ENCODE results near the gene HOXC10.
A peak's percentile ranks its signal among the peaks of the same experiment; 100 is the strongest.

HOXC10 gene

DNA sequence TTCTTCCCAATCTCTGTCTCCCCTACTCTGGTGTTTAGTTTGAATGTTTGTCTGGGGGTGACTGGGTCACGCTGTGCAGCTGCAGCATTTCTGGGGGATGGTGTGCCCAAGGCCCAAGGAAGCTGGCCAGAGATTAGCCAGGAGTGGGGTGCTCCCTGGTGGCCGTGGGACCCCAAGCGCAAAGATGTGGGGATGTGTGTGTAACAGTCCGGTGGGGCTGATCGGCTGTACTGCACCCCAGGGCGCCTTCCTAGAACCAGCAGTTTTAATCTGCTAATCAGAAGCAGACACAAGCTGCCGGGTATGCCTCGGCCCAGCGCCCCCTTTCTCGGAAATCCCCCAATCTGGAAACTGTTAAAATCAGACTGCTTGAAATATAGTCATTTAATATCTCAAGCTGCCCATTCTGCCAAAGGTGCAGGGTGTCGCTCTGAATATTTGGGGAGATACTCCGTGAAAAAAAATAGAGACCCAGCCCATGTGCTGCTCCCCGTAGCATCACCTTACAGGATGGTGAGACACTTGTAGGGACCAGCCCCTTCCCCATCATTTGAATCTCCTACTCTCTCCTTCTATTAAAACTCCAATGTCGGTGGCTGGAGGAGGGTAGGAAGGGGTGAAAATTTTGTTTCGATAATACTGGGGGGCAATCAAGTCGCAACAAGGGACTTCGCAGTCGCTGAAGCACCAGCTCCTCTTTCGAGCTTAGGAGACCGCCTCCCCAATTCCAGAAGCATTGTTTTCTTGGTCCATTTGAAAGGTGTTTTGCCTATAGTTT lies 19.3 kb downstream of the HOXC10 start:
- no peak for DNase-seq

DNA sequence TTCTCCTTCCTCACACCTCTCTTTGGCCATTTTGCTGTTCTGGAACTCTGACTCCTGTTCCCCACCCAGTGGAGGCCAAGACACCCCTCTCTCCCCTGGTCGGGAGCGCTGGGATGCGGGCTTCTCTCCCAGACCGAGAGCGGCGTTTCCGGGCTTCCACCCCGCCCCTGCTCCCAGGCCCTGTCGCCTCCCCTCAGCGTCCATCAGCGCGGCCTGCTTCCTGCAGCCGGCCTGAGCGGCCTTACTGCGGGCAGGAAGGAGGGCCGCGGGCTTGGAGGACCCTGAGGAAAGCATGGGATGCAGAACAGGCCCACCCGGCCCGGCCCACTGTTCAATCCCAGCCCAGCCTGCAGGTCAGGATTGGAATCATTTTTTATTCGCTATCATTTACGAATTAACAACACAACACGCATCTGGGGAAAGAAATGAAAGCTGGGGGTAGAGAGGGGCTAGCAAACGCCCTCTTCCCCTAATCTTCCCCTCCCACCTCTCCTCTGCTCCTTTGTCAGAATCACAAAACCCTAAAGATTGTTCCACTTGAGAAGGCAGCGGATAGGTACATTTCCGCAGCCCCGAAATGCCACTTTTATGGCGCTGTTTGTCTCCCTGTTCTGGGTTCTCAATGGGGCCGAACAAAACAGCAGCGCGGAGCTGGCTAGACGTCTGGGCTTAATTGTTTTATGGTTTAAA lies 20.0 kb downstream of the HOXC10 start:
- no peak for DNase-seq

DNA sequence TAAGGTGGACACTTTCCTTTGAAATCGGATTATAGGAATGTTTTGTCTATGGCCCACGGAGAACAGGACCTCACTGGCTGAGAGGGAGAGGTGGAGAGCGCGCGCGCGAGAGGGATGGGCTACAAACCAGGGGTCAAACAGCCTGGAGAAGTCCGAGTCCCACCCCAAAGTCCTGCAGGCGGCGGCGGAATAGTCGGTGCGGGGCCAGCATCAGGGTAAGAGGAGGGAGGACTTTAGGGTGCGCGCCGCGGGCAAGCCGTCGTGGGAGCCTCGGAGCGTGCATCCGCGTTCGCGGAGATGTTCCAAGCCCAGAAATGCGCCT lies 20.5 kb downstream of the HOXC10 start:
- DNase-seq, result no peak

DNA sequence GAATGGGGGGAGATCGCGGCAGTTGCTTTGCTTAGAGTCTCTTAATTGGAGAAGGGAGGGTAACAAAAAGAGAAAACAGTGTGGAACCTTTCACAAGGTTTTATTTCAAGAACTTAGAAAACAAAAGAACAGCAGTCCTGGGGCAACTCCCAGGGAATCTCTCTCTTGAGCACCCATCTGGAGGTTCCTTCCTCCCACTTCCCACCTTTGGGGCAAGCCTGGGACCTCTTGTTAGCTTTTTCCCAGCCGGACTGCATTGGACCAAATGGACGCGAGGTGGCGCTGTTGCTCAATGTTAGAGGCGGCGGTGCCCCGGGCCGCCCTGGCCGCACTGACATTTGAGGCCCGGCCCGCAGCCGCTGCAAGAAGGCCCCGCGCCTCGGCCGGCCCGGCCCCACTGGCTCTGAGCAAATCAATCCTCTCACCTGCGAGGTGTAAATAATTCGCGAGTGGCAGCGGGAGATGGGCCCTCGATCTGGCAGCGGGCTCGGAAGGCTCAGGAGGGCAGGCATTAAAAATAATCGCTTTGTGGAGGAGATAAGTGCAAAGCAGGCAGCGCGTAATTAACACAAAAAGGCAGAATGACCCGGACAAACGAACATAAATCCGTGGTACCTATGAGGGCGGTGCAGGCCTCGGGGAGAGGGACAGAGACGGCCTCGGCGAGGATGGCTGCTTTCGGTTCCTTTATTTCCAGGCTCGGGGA lies 21.1 kb downstream of the HOXC10 start:
- DNase-seq, result peak; percentile 90 to 91

DNA sequence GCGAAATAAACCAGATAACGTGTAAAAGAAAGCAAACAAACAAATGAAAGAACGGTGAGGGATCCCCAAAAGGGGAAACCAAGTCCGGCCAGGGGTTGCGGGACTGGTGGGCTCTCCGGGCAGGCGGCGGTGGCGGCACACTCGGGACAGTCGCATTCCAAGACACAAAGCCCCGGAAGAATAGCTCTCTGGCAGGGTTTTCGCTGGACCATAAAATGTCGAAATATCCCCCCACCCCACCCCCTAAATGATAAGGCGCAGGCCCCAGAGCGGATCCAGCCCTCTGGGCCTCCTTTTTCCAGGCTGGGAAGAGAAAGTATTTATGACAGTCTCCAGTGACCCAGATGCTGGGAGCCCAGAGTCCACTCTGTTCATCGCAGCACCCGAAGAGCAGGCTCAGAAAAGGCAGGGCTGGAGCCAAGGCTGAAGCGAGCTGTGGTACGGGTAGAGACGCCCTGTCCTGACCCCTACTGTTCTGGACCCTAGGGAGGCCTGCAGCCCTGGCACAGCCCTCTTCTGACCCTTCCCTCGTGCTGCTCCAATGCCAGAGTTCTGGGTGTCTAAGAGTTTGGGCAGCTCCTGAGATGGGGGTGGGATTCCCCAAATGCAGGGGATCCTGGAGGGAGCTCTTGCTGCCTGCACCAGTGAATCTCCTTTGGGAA lies 21.7 kb downstream of the HOXC10 start:
- DNase-seq, result no peak

DNA sequence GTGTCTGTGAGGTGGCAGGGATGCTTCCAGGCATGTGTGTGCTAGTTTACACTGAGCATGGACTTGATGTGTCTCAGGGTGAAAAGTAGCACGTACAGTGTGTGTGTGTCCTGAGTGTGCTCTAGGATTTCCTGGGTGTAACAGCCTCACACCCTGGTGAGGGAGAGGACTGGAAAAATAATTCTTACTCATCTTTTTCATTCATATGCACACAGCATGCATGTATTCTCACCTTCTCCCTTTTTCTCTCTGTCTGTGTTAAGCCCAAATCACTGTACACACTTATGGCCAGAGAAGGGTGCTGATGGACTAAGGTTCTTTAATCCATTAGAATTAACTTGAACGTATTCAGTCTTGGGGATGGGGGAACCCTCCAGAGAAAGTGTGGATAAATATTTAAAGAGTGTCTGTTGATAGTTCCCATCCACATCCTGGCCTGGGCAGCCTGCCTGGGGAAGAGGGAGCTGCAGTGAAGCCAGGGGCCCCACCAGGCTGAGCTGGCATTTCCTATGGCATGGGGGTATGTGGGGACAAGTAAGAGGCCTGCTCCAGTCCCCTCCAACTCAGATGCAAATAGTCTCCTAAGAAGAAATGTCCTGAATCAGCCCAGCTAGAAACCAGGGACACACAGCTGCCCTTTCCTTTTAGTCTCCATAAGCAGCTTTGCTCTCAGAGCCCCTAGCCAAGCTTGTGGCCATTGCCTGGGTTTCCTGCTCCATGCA lies 22.8 kb downstream of the HOXC10 start:
- DNase-seq, result no peak

DNA sequence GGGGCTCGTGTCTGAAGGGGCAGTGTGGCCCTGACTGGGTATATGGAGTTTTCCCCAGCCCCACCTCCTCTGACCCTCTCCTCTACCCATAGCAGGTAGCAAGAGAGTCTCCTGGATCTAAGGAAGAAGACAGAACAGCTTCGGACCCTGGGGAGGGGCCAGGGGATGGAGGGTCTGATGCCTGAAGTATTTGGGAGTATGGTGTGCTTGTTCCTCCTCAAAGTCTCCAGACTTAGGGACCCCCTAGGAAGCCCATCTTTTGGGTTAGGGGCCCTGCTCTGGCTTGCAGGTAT lies 23.3 kb downstream of the HOXC10 start:
- DNase-seq, result no peak

DNA sequence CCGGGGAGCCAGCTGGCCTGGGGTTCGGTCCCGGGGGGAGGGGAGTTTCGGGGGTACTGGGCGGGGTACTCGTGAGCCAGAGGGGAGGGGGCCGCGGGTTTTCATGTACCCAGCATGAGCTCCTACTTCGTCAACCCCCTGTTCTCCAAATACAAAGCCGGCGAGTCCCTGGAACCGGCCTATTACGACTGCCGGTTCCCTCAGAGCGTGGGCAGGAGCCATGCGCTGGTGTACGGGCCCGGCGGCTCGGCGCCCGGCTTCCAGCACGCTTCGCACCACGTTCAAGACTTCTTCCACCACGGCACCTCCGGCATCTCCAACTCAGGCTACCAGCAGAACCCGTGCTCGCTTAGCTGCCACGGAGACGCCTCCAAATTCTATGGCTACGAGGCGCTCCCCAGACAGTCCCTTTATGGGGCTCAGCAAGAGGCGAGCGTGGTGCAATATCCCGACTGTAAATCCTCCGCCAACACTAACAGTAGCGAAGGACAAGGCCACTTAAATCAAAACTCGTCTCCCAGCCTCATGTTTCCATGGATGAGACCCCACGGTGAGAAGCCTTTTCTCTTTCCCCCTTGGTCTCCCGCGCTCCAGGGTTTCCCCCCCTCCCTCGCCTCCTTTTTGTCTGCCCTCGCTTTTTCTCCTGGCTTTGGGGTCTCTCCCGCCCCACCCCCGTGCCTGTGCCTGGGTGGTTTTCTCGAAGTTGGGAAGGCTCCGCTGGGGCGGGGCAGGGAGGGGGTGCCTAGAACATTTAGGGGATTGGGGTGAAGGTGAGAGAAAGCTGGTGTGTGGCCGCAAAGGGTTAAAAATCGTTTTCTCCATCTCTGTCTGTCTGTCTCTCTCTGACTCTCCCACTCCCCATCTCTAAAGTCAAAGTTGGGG lies 24.5 kb downstream of the HOXC10 start:
- DNase-seq, result no peak

DNA sequence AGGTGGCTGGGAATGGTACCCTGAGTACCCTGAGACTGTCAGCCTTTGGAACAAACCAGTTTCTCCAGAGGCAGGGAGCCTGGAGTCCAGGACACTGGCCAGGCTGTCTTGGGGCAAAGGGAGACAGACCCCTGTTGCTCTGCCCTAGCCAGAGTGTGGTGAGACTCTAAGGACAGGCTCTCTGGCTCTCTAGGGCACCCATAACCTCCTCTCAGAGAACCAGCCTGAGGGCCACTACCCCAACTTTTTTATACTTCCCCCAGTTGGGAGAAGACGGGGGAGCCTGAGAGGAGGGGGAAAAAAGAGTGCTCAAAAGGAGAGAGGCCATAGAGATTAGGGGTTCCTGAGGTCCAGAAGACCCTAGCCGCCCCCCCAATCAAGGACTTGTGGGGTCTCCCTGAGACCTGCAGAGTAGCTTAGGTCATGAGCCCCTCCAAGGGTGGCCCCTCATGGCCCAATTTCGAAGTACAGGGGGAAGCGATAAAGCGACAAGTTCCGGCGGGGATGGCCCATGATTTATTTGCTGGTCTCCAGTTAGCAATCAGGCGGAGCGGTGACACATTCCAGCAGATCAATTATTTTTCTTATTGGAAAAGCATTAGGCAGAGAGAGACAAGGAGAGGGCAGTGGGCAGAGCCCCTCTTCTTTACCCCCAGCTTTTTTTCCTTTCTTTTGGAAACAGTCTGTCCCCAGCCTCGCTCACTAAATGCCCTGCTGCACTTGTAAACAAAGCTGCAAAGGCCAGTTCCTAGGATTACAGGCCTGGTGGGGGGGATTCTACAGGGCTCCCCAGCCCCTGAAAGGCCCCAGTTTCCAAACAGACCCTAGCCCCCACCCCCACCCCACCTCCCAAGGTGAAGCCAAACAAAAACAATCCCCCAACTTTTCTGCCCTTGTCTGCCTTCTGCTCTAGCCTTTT lies 25.4 kb downstream of the HOXC10 start:
- no peak for DNase-seq

DNA sequence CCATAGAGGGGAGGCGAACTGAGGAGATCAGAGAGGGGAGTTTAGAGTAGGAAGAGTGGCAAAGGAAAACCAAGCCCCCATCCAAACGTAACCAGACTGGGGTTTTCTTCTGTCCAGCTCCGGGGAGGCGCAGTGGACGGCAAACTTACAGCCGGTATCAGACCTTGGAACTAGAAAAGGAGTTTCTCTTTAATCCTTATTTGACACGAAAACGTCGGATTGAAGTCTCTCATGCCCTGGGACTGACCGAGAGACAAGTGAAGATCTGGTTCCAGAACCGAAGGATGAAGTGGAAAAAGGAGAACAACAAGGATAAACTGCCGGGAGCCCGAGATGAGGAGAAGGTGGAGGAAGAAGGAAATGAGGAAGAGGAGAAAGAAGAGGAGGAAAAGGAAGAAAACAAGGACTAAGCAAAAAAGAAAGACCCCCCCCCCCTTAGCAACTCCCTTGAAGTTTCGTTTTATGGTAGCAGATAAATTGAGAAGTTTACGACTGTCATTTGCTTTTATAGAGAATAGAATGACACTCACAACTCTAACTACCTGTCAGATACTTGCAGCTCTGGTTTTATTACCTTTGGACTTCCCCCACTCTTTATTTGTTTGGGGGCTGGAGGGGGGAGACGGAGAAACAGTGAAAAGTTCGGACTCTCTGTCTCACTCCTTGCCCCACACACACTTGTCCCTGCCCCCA lies 26.2 kb downstream of the HOXC10 start:
- no peak for DNase-seq

DNA sequence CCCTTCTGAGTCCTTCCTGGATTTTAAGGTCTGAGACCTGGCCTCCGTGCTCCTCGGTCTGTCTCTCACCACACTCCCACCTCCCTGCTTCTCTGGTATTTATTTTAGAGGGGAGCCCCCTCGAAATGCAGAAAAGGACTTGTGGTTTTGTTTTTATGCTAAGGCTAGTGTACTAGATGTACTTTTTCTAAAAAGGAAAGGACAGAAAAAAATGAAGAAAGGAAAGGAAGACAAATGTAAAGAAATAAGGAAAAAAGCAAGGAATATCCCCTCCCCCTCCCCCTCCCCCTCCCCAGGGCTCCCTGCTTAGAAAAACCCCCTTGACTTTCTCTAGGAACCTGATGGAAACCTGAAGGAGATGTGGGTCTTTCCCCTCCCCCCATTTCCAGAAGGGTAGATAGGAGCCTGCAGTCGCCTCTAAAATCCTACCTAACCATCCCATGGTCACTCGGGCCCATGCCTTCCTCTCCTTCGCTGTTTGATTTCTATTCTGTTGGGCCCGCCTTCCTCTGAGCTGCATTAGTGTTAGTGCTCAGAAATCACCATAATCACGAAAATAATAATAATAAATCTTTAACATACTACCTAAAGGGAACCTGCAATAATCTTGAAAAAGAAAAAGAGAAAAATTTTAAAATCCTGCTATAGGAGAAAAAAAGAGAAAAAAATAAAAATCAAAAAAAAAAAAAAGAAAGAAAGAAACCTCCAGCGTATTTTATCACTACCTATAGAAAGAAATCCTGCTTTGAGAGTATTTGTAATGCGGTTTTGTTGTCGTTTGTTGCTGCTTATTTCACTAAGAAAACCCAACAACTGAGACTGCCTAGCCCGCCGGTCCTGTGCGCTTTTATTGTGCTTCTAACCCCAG lies 27.0 kb downstream of the HOXC10 start:
- DNase-seq, result no peak

DNA sequence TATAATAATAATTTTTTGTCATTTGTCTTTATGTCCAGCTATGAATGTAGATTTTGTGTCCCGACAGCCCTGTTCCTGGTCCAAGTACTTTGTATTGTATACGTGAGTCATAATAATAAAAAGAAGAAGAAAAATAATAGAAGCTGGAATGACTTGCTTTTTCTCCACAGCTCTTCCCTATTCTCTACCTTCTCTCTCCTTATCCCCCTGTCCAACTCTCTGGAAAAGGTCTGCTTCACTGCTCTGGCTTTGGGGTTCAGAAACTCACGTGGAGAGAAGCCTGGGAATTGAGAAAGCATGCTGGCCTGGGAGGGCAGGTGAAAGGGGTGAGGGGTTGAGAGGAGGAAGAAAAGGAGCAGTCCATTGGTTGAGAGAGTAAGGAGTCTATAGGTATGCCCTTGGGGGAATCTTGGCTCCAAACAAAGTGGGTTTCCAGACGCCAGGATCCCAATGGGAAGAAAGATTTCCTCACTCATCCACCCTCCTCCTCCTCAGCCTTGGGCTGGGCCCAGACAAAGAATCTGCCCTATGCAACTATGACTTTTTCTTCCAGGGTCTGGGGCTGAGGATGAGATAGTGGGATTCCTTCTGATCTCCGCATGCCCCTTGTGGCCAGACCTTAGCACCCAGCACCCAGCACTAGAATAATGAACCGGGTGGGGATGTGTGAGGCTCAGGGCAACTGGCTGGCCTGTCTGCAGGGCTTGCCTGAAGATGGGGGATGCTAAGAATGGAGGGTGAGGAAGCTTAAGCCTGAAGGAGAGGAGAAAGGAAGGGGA lies 27.9 kb downstream of the HOXC10 start:
- DNase-seq, result no peak

DNA sequence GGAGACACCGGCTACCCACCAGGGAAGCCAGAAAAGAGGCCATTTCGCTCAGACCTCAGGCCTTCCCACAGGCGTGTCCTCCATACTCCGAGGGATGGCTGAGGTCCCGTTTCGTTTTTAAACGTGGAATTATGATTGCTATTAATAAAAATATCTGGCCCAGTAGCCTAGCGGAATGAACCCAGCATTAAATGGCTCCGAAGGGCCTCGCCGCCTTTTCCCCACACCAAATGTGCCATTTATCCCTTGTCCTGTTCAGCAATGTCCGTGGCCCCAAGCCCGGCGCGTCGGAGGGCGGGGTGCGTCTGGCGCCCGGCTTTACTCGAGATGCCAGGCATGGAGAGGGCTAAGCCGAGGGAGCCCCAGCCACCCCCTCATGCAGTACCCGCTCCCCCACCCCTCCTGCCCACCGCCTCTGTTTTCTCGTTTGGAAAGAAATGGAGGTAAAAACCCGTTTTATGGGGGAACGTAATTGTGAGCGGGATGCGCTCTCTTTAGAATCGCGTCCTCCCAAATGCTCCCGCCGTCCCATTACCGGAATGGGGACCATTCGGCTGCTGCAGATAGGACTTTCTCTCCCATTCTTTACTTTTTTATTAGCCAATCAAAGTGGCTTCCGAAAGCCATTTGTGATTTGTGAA lies 29.6 kb downstream of the HOXC10 start:
- DNase-seq, result no peak

DNA sequence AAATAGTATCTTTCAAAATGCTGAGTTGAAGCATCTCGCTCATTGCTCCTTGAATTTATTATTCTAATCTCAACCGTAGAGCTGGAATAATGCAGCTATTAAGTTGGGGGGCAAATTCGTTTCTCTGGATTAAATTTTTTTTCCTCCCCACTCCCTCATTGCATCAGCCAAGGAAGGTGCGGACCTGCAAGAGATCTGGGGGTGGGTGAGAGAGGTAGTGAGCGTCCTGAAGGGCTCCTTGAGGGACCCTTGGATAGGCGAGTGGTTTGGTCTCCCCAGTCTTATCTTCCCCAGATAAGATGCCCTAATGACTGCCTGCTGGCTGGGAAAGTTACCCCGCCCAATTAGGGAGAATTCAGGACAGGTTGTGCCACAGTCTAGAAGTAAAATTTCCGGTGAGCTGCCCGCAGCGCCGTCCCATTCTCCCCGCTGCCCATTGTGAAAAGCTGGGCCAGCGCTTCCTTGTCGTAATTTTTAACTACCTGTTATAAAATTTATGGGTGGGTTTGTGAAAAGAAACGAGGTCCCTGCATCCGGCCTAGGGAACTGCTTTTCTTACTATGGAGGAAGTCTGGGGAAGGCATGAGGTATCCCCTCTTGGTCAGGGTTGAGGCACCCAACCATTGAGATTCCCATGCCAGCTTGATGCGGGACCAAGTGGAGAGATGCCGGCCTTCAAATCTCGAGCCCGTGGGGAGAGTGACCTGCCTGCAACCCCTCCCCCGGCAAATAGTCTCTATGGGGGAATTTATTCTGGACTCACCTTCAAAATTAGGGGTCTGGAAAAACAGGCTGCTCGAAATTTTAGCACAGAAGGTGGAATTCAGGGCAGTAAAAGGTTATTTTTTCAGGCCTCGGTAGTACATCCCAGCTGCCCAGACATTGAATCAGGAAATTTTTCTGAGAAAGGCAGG lies 30.3 kb downstream of the HOXC10 start:
- DNase-seq, result no peak

DNA sequence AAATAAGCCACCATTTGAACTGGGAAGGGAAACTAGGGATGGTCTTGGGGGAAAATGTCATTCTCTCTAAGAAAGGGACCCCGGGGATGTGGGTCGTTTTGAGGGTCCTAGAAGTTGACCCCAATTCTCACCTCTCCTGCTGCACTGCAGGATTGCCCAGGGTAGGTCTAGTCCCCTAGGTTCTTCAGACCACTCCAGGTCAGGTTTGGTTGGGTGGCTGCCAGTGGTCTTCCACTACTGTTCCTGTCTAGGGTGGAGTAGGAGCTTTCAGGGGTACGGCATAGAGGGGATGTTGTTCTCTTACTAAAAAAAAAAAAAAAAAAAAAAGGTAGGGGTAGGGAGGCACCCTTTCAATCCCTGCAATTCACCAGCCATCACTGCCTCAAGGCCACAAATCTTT lies 31.1 kb downstream of the HOXC10 start:
- DNase-seq, result no peak

DNA sequence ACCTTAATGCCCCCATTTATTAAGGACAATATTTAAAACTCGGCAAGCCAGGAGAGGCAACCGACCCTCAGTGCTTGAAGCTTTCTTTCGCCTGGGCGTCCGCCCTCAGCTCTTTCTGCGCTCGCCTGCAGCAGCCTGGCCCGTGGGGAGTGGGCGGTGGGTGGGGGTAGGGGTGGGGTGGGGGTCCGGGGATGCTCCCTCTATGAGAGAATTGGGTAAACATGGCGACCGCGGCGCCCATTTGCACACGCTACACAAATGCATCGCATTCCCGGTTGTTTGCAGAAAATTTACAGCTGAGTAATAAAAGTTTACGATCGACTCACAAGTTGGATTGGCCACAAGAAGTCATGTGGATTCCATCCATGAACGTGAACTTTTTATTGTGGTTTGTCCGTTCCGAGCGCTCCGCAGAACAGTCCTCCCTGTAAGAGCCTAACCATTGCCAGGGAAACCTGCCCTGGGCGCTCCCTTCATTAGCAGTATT lies 31.6 kb downstream of the HOXC10 start:
- no peak for DNase-seq
